IPS DF 6.9 (cell line): ENCODE data around the gene FHIP1A.
"Not testable (repeated sequence)": the region's sequence is repeated elsewhere in the genome, so short reads cannot be mapped to it uniquely, and the experiment has no call there.

ENCODE experiments used
- DNase-seq: peaks from one replicate; pipeline ENCODE4 v3.0.0-alpha.2; 2013; ENCODE audit warnings: low read depth, low spot score
- H3K27ac ChIP-seq: one replicate; pipeline ENCODE4 v1.5.1; 2013; ENCODE audit warnings: low read length, control low read depth
- H3K27me3 ChIP-seq: 2 replicates; pipeline ENCODE4 v1.6.1; 2013; ENCODE audit warnings: mild to moderate bottlenecking, low read length; ENCODE audit not compliant: control insufficient read depth, insufficient read depth
- H3K36me3 ChIP-seq: 2 replicates; pipeline ENCODE4 v1.6.1; 2013; ENCODE audit warnings: low read length; ENCODE audit not compliant: control insufficient read depth, insufficient read depth
- H3K4me1 ChIP-seq: 2 replicates; pipeline ENCODE4 v1.6.1; 2013; ENCODE audit warnings: low read length; ENCODE audit not compliant: control insufficient read depth, insufficient read depth
- H3K4me3 ChIP-seq: 2 replicates; pipeline ENCODE4 v1.5.1; 2013; ENCODE audit warnings: mild to moderate bottlenecking, low read length
- H3K9me3 ChIP-seq: 2 replicates; pipeline ENCODE4 v1.6.1; 2013; ENCODE audit warnings: low read length, inconsistent platforms; ENCODE audit not compliant: control insufficient read depth, insufficient read depth
- WGBS: extraction: QIAGEN DNeasy Blood & Tissue Kit; methylation state at CpG from one replicate; pipeline ENCODE4 v1.1.7; 2013; ENCODE audit warnings: mixed read lengths, missing lambda C conversion rate; ENCODE audit not compliant: insufficient read length, insufficient coverage; 5-methylcytosine and 5-hydroxymethylcytosine counted together

The FHIP1A gene

GRCh38 chr4:151401739-151402138 is 7.2 kb upstream of the FHIP1A start:
- Histone ChIP-seq H3K36me3 (no peaks in the 10 kb centered on the region), H3K9me3 (no peaks in the 10 kb centered on the region), H3K4me1 (no peaks in the 10 kb centered on the region), H3K27me3 (no peaks in the 10 kb centered on the region), H3K27ac (no peak overlapping the region), H3K4me3 (no peak overlapping the region)
- no CpG with 5 or more reads among the region's 2 CpGs for WGBS
- DNase-seq, result no peak

GRCh38 chr4:151402145-151402865 is 6.7 kb upstream of the FHIP1A start:
- no peak overlapping the region for H3K4me3 ChIP-seq
- no CpG with 5 or more reads among the region's 8 CpGs for WGBS
- no peak for DNase-seq

DNA sequence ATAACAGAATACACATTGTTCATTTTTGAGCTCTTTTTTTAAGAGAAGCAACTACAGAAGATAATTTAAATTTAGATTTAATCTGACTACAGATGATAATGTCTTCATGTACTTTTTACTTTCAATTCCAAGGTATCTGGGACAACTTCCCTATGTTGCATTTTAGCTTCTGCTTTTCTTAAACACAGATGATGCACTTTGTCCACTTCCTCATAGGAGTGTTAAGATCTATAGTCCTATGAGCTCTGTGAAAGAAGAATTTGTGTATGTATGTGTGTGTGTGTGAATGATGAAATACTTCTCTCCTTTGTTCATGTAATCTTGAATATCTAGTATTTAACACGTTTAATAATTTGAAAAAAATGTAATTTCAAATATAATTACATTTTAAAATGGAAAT is 5.3 kb upstream of the FHIP1A start:
- Histone ChIP-seq H3K27me3 (no peaks in the 10 kb centered on the region), H3K36me3 (no peaks in the 10 kb centered on the region), H3K4me1 (peaks cover 2% of the 10 kb centered on the region; the same call in 1 of the 2 replicates), H3K9me3 (no peaks in the 10 kb centered on the region), H3K27ac (no peak overlapping the region), H3K4me3 (no peak overlapping the region)
- no peak for DNase-seq
- WGBS, result no CpG with 5 or more reads among the region's 1 CpG

More at GRCh38 chr4:151402145-151402865, 6.7 kb upstream of the FHIP1A start:
- H3K27me3 ChIP-seq, result no peaks in the 10 kb centered on the region
- no peaks in the 10 kb centered on the region for H3K9me3 ChIP-seq
- H3K27ac ChIP-seq, result no peak overlapping the region
- H3K4me1 ChIP-seq, result peaks cover under 1% of the 10 kb centered on the region; the same call in 1 of the 2 replicates
- H3K36me3 ChIP-seq, result no peaks in the 10 kb centered on the region

DNA sequence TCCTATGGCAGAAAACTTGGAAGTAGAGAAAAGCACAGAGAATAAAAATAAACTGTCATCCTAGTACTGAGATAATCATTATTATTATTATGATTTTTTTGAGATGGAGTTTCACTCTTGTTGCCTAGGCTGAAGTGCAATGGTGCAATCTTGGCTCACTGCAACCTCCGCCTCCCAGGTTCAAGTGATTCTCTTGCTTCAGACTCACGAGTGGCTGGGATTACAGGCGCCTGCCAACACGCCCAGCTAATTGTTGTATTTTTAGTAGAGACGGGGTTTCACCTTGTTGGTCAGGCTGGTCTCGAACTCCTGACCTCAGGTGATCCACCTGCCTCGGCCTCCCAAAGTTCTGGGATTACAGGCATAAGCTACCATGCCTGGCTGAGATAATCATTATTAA is 4.2 kb upstream of the FHIP1A start:
- not testable (repeated sequence) for H3K4me1 ChIP-seq, H3K9me3 ChIP-seq, H3K27ac ChIP-seq, H3K27me3 ChIP-seq, H3K4me3 ChIP-seq, H3K36me3 ChIP-seq, DNase-seq
- no CpG with 5 or more reads among the region's 7 CpGs for WGBS

DNA sequence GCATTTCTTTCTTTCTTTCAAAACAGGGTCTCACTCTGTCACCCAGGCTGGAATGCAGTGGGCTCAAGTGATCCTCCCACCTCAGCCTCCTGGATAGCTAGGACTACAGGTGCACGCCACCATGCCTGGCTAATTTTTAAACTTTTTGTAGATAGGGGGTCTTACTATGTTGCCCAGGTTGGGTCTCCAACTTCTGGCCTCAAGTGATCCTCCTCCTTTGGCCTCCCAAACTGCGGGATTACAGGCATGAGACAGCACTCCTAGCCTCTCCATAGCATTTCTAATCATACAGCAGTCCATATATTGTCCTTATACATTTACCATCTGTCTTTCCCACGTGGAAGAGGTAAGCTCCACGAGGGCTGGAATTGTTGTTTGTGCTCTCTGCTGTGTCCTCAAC is 2.0 kb upstream of the FHIP1A start:
- no peaks in the 10 kb centered on the region for H3K27me3 ChIP-seq
- no peaks in the 10 kb centered on the region for H3K36me3 ChIP-seq
- H3K27ac ChIP-seq, result no peak overlapping the region
- peaks cover 2% of the 10 kb centered on the region; the same call in 1 of the 2 replicates for H3K4me1 ChIP-seq
- no peak for DNase-seq
- WGBS, result no CpG with 5 or more reads among the region's 4 CpGs
- no peak overlapping the region for H3K4me3 ChIP-seq
- H3K9me3 ChIP-seq, result no peaks in the 10 kb centered on the region

DNA sequence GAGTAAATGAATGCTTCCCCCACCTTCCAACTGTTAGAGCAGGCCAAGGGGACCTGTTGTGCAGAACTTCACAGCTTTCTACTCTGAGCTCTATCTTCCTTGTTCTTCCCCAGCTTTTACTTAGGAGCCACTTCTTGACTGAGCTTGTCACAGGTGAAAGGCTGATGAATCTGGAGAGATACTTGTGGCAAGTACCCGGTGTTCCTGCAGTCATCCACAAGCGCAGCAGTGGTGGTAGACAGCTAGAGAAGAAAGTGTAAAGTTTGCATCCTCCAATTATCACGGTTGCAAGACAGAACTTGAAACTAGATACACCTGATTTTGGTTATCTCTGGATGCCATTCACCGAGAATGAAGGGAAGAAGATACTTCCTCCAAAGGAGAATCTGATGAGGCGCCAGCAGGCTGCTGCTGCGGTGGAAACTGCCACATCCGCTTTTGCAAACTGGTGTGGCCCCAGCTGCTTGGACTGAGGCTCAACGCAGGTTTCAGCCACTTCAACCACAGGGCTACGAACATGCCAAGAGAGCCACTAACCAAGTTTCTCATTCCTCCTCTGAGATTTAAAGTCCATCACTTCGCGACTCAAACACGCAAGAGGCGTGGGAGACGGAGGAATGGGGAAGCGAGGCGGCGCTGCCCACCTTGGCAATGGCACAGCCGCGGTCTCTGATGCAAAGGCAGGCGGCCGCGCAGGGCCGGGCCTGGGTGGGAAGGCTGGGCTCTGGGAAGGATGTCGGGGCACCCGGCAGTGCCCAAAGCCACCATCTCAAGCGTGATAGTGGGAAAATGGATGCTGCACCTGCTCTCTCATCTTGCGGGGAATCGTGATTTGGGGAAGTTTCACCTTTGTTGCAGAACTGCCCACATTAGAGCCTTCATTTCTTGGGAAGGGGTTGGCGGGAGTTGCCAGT is 1.3 kb upstream of the FHIP1A start:
- H3K27me3 ChIP-seq, result no peaks in the 10 kb centered on the region
- H3K4me1 ChIP-seq, result peaks cover 2% of the 10 kb centered on the region; the same call in 1 of the 2 replicates
- DNase-seq, result no peak
- no peaks in the 10 kb centered on the region for H3K36me3 ChIP-seq
- no peaks in the 10 kb centered on the region for H3K9me3 ChIP-seq
- no peak overlapping the region for H3K27ac ChIP-seq
- no CpG with 5 or more reads among the region's 29 CpGs for WGBS
- peak overlapping the region; percentile 70; the same call in 1 of the 2 replicates for H3K4me3 ChIP-seq

- no CpG with 5 or more reads among the region's 8 CpGs for WGBS
- Histone ChIP-seq H3K4me1 (peaks cover 2% of the 10 kb centered on the region; the same call in 1 of the 2 replicates), H3K27ac (no peak overlapping the region), H3K36me3 (no peaks in the 10 kb centered on the region), H3K27me3 (no peaks in the 10 kb centered on the region), H3K9me3 (no peaks in the 10 kb centered on the region), H3K4me3 (peak overlapping the region; percentile 70; the same call in 1 of the 2 replicates)
- DNase-seq, result no peak
Observed at GRCh38 chr4:151408380-151408629, 671 bp upstream of the FHIP1A start.

- Histone ChIP-seq H3K36me3 (no peaks in the 10 kb centered on the region), H3K27me3 (no peaks in the 10 kb centered on the region), H3K9me3 (no peaks in the 10 kb centered on the region), H3K4me3 (peak overlapping the region; percentile 46; the same call in 1 of the 2 replicates), H3K27ac (no peak overlapping the region), H3K4me1 (peaks cover 2% of the 10 kb centered on the region; the same call in 1 of the 2 replicates)
- no CpG with 5 or more reads among the region's 27 CpGs for WGBS
- no peak for DNase-seq
Observed at GRCh38 chr4:151409470-151410313, 716 bp downstream of the FHIP1A start.

GRCh38 chr4:151415978-151416377 is 7.0 kb downstream of the FHIP1A start:
- peaks cover 3% of the 10 kb centered on the region; the same call in 1 of the 2 replicates for H3K4me1 ChIP-seq
- no peak overlapping the region for H3K27ac ChIP-seq
- H3K9me3 ChIP-seq, result no peaks in the 10 kb centered on the region
- DNase-seq, result no peak
- H3K4me3 ChIP-seq, result no peak overlapping the region
- no peaks in the 10 kb centered on the region; the same call in 1 of the 2 replicates for H3K36me3 ChIP-seq
- H3K27me3 ChIP-seq, result no peaks in the 10 kb centered on the region

- H3K4me1 ChIP-seq, result peaks cover 3% of the 10 kb centered on the region; the same call in 1 of the 2 replicates
- H3K36me3 ChIP-seq, result no peaks in the 10 kb centered on the region; the same call in 1 of the 2 replicates
- no peak overlapping the region for H3K27ac ChIP-seq
- no peaks in the 10 kb centered on the region for H3K9me3 ChIP-seq
- H3K27me3 ChIP-seq, result no peaks in the 10 kb centered on the region
- no peak overlapping the region for H3K4me3 ChIP-seq
- no CpG with 5 or more reads among the region's 5 CpGs for WGBS
- no peak for DNase-seq
Observed at GRCh38 chr4:151417164-151417571, 8.2 kb downstream of the FHIP1A start.
